ENCODE measurements around the gene SNX22.

The SNX22 gene

DNA sequence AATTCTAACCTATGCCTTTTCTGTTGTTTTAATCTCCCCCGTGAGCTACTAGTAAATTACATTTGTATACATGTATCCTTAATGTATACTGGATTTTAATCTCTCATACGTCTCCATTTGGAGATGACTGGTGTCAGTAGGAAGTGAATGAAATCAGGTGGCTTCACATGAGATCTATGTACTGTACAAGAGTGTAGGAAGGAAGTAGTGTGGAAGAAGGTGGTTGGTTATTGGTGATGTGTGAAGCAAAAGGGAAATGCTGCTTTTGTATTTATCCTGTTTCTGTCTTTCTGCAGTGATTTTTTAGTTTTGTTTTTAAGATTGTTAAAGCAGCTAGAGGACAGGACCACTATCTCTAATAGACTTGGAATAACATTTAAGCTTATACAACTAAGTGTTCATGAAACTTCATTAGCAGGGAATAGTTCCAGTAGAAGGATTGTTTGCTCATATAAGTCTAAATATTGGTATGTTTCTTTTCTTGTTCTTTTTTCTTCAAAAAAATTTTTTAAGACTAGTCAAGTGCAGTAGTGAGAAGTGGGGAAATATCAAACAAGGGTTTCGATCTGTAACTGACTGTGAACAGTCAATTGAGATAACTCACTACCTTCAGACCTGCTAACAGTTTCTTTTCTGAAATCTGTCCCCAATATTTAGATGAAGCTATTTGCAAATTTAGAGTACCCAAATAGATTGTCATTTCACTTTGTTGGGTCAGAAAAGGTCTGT lies 40.4 kb upstream of the SNX22 start:
- Histone ChIP-seq H3K4me1 (ENCODE audit: insufficient read depth, poor library complexity, severe bottlenecking) (no peaks in the 10 kb centered on the region), H3K27me3 (ENCODE audit: insufficient read depth, poor library complexity, severe bottlenecking) (no peaks in the 10 kb centered on the region), H3K4me3 (ENCODE audit: severe bottlenecking) (no peak overlapping the region), H3K27ac (ENCODE audit: poor library complexity, severe bottlenecking) (no peak overlapping the region), H3K36me3 (ENCODE audit: low read depth) (peaks cover 40% of the 10 kb centered on the region), H3K9me3 (ENCODE audit: severe bottlenecking) (no peaks in the 10 kb centered on the region)
- ATAC-seq (ENCODE audit: low read depth), result no peak
- no peak for DNase-seq (ENCODE audit: low spot score)
- no peak for TF ChIP-seq CTCF (IDR thresholded peaks at IDR 0.05; ENCODE audit: poor library complexity, severe bottlenecking)

GRCh38 chr15:64111679-64112050 lies 39.9 kb upstream of the SNX22 start:
- Histone ChIP-seq H3K27me3 (ENCODE audit: insufficient read depth, poor library complexity, severe bottlenecking) (no peaks in the 10 kb centered on the region), H3K27ac (ENCODE audit: poor library complexity, severe bottlenecking) (no peak overlapping the region), H3K4me3 (ENCODE audit: severe bottlenecking) (no peak overlapping the region), H3K9me3 (ENCODE audit: severe bottlenecking) (no peaks in the 10 kb centered on the region), H3K4me1 (ENCODE audit: insufficient read depth, poor library complexity, severe bottlenecking) (no peaks in the 10 kb centered on the region), H3K36me3 (ENCODE audit: low read depth) (peaks cover 46% of the 10 kb centered on the region)
- DNase-seq (ENCODE audit: low spot score) (no peak), ATAC-seq (ENCODE audit: low read depth) (no peak)
- no peak for TF ChIP-seq CTCF (IDR thresholded peaks at IDR 0.05; ENCODE audit: poor library complexity, severe bottlenecking)

- no peak overlapping the region for H3K4me3 ChIP-seq (ENCODE audit: severe bottlenecking)
- no peak overlapping the region for H3K27ac ChIP-seq (ENCODE audit: poor library complexity, severe bottlenecking)
- no peaks in the 10 kb centered on the region for H3K9me3 ChIP-seq (ENCODE audit: severe bottlenecking)
- H3K4me1 ChIP-seq (ENCODE audit: insufficient read depth, poor library complexity, severe bottlenecking), result no peaks in the 10 kb centered on the region
- H3K27me3 ChIP-seq (ENCODE audit: insufficient read depth, poor library complexity, severe bottlenecking), result no peaks in the 10 kb centered on the region
- peak; percentile 23; the same call in 1 of the 3 replicates for ATAC-seq (ENCODE audit: low read depth)
- TF ChIP-seq CTCF (IDR thresholded peaks at IDR 0.05; ENCODE audit: poor library complexity, severe bottlenecking), result no peak
- no peak for DNase-seq (ENCODE audit: low spot score)
- H3K36me3 ChIP-seq (ENCODE audit: low read depth), result peaks cover 52% of the 10 kb centered on the region
Measured at GRCh38 chr15:64112073-64112772, 39.3 kb upstream of the SNX22 start.

DNA sequence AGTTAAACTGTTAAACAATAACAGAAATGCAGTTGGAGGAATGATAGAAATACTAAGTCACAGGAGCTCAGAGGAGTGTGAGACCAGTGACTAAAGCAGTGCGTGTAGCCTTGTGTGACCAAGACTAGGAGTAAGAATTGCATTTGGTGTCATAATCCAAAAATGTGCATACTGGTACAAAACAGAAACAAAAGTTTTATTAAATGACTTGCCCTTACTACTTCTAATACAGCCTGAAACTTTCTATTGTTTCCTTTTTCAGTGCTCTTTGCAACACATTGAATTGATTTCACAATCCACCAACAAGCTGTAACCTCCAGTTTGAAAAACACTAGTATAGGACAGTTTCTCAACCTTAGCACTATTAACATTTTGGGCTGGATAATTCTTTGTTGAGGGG lies 38.6 kb upstream of the SNX22 start:
- Histone ChIP-seq H3K4me1 (ENCODE audit: insufficient read depth, poor library complexity, severe bottlenecking) (no peaks in the 10 kb centered on the region), H3K27ac (ENCODE audit: poor library complexity, severe bottlenecking) (no peak overlapping the region), H3K36me3 (ENCODE audit: low read depth) (peaks cover 58% of the 10 kb centered on the region), H3K4me3 (ENCODE audit: severe bottlenecking) (no peak overlapping the region), H3K27me3 (ENCODE audit: insufficient read depth, poor library complexity, severe bottlenecking) (no peaks in the 10 kb centered on the region), H3K9me3 (ENCODE audit: severe bottlenecking) (no peaks in the 10 kb centered on the region)
- no peak for ATAC-seq (ENCODE audit: low read depth)
- DNase-seq (ENCODE audit: low spot score), result no peak
- no peak for TF ChIP-seq CTCF (IDR thresholded peaks at IDR 0.05; ENCODE audit: poor library complexity, severe bottlenecking)
